DMS114 treated with DMSO at 0.1 percent for 48 hours (cell line): ENCODE measurements around the gene KCNJ3.

Experiments used
- DNase-seq: peaks from one replicate; lab custom pipeline; 2025; ENCODE audit not compliant: unreplicated experiment; lab: John Stamatoyannopoulos, UW

Gene KCNJ3

DNA sequence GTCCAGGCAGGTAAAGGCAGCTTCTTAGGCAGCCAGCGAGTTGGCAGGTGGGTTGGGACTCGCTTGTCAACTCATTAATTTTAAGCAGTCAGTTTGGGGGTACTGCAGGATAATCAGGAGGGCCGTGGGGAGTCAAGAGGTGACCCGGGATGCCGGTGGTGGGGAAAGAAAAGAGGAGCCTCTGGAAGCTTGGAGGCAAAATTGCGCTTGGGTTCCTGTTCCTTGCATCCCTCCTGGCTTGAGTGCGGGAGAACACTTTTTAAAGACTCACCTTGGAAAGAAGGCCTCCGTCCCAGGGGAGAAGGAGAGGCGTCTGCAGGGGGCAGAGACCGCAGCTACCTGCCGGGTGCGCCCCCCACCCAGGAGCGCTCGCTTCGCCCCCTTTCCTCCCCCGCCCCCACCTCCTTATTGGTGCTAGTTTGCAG, at the start of gene KCNJ3:
TSS of gene KCNJ3 (plus strand) at position 400 of the 425 bp plus-strand sequence. CDS start 81 bp downstream, outside the sequence.
- no peak for DNase-seq

DNA sequence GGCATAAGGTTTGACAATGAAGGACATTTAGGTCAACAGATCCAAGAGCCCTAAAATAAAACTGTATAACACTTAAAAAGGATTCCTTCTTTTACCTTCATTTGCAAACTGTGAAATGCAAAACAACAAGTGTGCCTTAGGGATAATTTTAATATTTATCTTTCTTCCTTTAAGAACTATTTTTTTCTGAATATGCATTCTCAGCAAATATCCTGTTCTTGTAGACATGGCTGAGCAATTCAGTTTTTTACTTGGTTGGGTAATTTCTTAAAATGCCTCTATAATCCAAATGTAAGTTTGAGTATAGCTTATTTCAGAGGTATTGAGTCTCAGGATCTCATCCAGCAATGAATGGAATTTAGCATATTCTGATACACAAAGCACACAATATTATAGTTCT, 43.0 kb upstream of the KCNJ3 start:
- no peak for DNase-seq

GRCh38 chr2:154658854-154659253, 39.6 kb upstream of the KCNJ3 start:
- DNase-seq, result no peak

DNA sequence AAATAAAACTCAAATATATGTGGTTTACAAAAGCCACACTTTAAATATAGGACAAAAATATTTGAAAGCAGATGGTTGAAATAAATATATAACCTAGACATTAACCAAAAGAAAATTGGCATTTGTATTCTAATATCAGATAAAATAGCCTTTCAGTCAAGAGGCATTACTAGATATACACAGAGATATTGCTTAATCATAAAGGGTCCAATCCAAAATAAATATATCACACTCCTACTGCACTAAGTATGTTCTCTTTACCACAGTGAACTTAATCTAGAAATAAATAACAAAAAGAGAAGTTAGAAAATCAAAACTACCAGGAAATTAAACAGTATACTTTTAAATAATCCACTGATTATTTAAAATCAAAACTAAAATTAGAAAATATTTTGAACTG, 34.2 kb upstream of the KCNJ3 start:
- no peak for DNase-seq

GRCh38 chr2:154670083-154670482, 28.4 kb upstream of the KCNJ3 start:
- DNase-seq, result no peak

GRCh38 chr2:154673694-154674093, 24.8 kb upstream of the KCNJ3 start:
- no peak for DNase-seq

- DNase-seq, result no peak
These were observed 21.1 kb upstream of the KCNJ3 start for GRCh38 chr2:154677401-154677800.

GRCh38 chr2:154681741-154682140, 16.8 kb upstream of the KCNJ3 start:
- no peak for DNase-seq

DNA sequence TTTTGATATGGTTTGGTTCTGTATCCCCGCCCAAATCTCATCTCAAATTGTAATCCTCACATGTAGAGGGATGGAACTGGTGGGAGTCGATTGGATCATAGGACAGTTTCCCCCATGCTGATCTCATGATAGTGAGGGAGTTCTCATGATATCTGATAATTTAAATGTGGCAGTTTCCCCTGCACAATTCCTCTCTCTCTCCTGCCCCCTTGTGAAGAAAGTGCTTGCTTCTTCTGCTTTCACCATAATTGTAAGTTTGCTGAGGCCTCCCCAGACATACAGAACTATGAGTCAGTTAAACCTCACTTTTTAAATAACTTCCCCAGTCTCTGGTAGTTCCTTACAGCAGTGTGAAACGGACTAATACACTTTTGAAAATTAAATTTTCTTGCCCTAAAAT, 12.3 kb upstream of the KCNJ3 start:
- DNase-seq, result no peak

- no peak for DNase-seq
These were observed 10.1 kb upstream of the KCNJ3 start for GRCh38 chr2:154688373-154688772.

DNA sequence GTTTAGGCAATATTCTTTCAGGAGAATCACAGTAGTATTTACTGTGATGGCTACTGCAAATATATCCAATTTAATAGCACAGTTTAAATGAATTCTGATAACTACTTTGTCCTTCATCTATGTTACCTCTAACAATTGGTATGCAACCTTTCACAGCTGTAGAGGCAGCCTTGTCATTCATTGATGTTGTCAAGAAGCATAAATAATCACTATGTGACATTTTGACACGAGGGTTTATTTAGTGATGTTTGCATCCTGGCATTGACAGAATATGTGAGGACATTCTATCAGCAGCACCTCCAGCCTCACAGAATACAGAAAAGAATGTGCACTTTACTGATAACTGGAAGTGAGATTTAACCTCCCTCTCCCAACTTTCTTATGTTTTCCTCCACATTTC, 9.3 kb upstream of the KCNJ3 start:
- no peak for DNase-seq

GRCh38 chr2:154692927-154693326, 5.6 kb upstream of the KCNJ3 start:
- DNase-seq, result no peak

DNA sequence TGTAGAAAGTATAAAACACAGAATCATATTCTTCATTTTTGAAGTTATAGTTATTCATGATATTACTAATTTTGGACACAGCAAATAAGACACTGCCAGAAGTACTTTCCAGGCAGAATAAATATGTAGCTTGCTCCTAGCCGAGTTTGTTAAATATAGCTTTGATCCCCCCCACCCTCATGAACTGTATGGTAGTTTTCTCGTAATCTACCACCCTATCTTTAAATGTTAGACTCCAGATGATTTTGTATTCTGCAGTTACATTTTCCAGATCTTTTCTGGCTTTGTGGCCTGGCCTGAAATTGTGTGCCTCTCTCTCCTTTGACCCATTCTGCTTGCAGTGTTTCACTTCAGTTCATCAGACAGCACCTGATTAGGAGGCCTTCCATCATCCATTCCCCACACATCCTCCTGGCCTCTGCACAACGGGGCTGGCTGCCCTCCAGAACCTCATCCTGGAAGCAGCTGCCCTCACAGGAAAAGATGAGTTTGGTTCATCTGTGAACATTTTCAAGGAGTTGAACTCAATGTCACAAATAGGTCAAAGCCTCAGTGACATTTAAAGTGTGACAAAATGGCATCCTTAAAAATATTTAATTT, 4.7 kb upstream of the KCNJ3 start:
- no peak for DNase-seq

GRCh38 chr2:154694881-154695280, 3.6 kb upstream of the KCNJ3 start:
- no peak for DNase-seq

GRCh38 chr2:154696369-154696768, 2.1 kb upstream of the KCNJ3 start:
- DNase-seq, result no peak

DNA sequence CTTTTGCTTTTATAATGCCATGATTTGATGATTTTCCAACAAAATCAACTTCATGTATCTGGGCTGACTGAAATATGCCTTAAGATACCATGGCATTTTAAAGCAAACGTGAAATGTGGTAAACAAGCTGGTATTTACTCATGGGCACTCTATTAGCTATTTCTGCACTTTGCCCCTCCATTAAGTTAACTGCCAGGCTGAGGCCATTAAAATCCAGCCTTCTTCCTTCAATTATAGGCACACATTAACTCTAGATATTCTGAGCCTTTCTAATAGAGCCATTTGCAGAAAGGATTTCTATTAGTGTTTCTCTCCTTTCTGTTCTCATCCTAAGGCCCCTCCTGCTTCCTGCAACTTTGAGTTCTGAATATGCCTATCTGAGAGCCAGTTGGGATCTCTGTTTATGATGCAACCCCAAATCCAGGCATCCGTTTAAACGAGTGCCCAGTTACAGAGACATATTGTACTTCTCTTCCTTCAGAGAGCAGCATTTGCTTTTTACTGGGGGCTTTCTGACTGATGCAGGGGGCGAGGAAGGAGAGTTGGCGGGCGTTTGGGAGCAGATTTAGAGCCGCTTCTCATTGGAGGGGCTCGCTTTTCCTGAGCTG, 1.6 kb upstream of the KCNJ3 start:
- no peak for DNase-seq

DNA sequence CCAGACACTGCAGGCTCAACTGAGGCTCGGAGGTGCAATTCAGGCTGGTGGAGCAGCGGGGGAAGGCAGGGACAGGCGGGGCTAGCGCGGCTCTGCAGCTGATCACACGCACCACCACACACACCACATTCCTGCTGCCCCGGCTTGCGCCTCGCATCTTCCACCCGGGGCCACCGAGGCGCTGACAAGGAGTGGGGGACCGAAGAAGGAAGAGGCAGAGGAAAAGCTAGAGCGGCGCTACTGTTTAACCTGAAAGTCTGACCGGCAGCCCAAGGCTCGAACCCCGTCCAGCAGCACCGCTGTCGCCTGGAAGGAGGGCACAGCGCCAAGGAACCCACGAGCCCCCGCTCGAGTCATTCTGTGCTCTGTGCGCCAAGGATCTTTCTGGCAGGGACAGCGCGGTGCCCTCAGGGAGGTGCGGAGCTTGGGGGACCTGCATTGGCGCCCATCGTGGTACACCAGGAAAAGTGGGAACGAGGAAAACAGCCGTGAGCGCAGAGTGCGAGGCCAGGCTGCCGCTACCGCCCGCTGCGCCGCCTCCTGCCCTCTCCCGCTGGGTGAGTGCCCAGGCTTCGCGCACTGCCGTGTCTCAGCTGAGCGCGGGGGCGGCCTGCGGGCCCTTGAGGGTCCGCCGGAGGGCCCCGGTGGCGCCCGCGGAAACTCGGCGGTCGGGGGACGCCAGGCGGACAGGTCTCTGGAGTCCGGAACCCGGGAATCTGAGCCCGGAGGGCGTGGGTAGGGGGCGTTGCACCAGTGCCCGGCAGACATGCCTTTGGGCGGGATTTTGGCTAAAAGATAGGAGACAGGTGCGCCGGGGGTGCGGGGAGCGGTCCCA, 860 bp upstream of the KCNJ3 start:
- DNase-seq, result no peak

DNA sequence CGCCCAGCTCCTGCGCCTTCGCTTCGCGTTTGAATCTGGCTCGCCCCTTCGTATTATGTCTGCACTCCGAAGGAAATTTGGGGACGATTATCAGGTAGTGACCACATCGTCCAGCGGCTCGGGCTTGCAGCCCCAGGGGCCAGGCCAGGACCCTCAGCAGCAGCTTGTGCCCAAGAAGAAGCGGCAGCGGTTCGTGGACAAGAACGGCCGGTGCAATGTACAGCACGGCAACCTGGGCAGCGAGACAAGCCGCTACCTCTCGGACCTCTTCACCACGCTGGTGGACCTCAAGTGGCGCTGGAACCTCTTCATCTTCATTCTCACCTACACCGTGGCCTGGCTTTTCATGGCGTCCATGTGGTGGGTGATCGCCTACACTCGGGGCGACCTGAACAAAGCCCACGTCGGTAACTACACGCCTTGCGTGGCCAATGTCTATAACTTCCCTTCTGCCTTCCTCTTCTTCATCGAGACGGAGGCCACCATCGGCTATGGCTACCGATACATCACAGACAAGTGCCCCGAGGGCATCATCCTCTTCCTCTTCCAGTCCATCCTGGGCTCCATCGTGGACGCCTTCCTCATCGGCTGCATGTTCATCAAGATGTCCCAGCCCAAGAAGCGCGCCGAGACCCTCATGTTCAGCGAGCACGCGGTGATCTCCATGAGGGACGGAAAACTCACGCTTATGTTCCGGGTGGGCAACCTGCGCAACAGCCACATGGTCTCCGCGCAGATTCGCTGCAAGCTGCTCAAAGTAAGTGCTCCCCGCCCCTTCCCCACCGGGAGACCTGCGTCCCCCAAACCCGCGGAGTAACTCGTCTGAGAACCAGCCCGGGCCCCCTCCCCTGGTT, 453 bp downstream of the KCNJ3 start:
- DNase-seq, result no peak

- no peak for DNase-seq
These were observed 1.1 kb downstream of the KCNJ3 start for GRCh38 chr2:154699575-154699930.

DNA sequence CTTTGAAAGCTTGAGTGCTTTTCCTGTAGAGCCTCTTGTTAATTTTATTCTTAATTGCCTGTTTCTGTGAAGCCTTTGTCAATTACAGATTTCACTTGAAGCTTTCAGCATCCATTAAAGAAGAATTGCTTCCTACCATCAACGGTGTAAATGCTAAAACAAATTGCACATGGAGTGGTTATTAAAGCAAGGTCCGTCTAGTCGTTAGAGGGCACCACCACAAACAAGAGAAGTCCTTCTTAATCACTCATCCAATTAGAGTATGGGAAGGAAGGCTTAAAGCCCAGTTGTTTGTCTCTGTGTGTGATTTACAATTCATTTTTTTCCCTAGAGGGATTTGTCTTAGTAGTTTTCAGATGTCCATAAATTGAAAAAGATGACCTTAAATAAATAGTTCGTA, 1.6 kb downstream of the KCNJ3 start:
- DNase-seq, result no peak

DNA sequence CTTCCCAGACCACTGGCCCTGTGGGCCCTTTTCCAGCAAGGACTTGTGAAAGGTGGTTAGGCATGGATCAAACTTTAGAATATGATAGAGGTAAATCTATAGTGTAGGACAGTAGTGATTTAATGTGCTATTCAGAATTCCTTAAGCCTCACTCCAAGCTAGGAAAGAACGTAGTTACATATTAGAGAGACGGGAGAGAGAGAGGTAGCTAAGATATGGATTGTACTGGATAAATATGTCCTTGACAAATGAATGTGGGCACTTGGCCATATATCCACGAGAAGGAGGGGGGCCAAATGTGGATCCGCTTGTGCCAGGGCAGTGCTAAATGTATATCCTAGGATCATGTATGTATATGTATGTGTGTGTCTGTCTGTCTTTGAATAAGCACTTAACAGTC, 6.5 kb downstream of the KCNJ3 start:
- DNase-seq, result no peak
